CD4-positive, alpha-beta T cell treated with Interleukin-15 for 1 hour (primary cell): ENCODE measurements around the gene ADGRL1.
A peak's percentile ranks its signal among the peaks of the same experiment; 100 is the strongest.

ENCODE experiments used
- DNase-seq: peaks from one replicate; pipeline ENCODE4 v3.0.0-alpha.2; 2020

ADGRL1 gene

DNA sequence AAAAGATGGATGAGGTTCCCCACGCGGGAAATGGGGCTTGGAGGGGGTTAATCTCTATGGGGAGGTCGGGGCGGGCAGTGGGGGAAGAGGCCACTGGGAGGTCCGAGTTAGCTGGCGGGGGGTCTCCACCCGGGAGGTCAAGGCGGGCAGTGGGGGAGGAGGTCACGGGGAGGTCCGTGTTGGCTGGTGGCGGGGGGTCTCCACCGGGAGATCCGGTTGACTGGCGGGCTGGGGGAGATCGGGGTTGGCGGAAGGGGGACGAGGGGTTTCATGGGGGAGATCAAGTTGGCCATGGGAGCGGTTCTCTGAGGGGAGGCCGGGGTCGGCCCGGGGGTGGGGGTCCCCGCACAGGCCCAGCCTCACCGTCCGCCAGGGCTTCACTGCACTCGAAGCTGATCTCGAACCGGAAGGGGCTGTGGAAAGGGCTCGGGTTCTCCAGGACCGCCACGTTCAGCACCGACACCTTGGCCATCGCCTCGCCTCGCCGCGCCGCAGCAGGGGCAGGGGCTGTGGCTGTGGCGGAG is 69.9 kb downstream of the ADGRL1 start:
- no peak for DNase-seq

DNA sequence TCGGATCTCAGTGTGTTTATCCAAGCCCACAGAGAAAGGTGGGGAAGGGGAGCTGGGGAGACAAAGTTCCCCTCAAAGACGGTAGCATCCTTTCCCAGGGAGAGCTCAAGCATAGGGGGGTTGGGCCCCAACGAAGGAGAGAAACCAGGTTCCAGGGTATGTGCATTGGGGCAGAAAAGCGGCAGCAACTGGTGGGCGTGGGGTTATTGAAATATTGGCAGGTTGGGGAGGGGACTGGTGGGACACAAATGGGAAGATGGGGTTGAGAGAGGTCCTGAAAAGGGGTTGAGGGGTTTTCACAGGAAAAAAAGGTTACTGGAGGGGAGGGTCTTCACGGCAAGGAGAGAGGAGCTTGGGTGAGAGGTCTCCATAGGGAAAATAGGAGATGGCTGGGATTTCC is 70.6 kb downstream of the ADGRL1 start:
- no peak for DNase-seq

DNA sequence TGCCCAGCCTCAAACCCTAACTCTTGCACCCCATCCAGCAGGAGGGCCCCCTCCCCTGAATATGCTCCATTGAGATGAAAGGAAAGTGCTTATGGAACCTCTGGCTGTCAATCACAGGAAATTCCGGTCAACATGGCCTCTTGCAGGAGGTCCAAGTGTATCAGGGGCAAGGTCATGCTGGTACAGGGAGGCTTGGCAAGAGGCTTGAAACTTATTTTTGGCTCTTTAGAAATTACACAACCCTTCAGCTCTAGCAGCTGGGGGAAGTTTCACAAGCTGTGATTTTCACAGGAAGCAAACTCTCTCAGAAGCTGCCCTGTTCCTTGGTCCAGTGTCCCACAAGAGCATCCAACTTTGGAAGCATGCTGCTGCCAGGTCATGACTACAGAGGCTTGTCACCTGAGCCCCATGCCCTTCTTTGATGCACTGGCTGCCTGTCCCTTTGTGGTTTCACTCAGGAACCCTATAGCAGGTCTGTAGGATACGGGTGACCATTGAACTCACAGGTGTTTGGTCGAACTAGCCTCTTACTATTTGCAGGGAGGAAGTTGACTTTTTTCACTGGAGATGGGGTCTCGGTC is 78.0 kb downstream of the ADGRL1 start:
- peak; percentile 44 for DNase-seq

DNA sequence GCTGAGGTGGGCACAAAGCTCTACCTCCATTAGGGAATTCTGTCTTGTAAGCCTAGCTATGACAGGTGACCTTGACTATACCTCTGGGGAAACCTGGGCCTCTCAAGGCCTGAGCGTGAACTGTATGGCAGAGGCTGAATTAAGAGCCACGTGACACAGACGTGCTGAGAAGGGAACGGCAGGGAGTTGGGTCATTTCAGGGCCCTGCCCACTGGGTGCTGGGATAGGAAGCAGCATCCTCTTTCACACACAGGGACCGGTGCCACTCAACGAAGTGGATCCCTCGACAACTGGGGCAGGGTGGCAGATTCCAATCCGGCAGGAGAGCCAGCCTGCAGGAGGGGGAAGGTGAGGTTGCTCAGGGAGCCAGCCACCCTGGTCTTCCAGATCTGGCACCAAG is 78.8 kb downstream of the ADGRL1 start:
- DNase-seq = peak; percentile 64

DNA sequence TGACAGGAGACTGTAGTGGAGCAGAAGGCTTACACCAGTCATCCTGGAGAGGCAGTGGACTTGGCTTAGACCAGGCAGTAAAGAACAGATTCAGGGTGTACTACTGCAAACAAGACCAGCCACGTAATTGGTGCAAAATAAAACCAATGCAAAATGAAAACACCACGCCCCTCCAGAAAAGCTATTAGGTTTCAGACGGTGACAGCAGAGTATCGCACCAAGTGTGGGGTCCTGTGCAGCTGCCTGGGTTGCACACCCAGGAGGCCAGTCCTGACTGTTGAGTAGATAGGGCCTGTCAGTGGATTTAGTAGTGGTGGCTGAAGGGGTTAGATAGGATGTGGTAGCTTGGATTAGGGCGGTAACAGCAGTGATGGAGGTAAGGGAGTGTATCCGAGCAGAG is 83.0 kb downstream of the ADGRL1 start:
- no peak for DNase-seq

- no peak for DNase-seq
Observed at GRCh38 chr19:14120497-14120780, 85.5 kb downstream of the ADGRL1 start.

DNA sequence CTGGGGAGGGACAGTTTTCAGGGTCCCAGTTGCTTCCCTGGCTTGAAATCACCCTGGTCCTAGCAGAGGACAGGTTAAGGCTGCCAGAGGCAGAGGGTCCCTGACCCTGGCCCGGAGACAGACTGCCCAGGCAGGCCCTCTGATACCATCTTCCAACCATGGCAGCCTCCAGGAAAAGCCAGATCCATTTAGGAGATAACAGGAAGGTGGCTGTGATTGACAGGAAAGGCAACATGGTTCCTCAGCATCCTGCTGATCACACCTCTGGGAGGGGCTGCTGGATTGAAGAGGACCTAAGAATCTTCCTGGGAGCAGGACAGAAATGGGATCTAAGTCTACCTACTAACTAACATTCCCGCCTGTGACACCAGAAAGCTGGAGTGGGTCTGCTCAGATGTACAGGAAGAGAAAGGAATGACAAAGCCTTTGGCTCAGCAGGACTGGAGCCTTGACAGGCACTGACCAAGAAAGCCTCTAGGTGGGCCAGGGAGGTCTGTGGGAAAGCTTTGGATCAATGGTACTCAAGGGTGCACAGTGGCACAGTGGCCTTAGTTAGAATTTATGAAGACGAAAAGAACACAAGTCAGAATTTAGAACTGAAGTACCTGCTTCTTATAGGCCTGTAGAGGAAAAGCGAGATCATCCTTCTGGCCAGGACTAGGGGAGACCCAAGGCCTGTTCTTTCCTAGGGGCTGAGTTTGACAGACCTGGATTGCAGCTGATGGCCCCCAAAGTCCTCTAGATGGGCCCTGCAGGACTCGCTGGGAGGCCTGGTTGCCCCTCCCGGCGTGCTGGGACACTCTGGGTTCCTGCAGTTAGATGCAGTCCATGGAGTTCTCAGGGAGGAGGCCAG is 86.1 kb downstream of the ADGRL1 start:
- DNase-seq = no peak

GRCh38 chr19:14119146-14119545 is 86.8 kb downstream of the ADGRL1 start:
- DNase-seq = no peak

- DNase-seq = peak; percentile 87
Observed at GRCh38 chr19:14118165-14119051, 87.6 kb downstream of the ADGRL1 start.

GRCh38 chr19:14117668-14118164 is 88.3 kb downstream of the ADGRL1 start, which contains the start of gene PRKACA:
PRKACA (minus strand) TSS chr19:14117762; CDS start chr19:14117547, 215 bp downstream.
- DNase-seq = peak; percentile 99

DNA sequence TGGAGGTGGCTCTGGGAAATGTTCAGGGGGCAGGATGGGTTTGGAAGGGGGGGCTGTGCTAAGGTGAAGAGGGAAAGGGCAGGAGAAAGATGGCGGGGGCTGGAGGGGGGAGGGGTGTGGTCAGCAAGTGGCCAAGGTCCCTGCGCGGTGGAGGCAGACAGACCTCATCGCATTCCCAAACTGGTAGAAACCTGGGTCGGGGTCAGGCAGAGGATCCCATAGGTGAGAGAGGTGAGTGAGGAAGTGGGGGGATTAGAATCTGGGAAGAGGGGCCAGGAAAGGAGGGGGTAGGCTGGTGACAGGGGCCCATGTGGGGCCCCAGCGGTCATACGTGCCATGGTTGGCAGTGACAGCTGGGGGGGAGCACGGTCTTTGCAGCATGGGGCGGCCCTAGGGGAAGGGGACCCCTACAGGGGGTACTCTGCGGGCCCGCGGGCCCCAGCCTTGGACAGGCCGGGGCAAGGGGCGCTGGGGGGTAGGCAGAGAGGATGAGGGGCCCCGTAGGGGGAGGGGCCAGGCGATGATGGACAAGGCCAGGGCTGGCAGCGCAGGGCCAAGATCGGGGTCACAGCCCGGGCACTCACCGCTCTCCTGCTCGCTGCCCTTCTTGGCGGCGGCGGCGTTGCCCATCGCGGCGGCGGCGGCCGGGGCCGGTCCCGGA is 88.9 kb downstream of the ADGRL1 start:
- no peak for DNase-seq

DNA sequence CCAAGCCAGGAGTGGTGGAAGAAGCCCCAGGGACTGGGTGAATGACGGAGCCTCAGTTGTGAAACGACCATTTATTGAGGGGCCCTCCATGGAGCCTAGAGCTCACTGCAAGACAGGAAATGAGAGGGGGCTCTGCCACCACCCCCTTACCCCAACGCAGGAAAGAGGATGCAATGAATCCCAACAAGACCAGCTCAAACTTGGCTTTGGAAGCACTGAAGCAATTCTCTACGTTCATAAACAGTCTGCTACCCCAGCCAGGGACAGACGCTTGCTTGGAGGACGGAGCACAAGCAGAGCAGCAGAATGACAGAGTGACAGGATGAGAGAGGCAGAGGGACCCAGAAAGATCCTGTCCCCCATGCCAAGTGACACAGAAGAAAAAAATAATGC is 89.4 kb downstream of the ADGRL1 start:
- DNase-seq = no peak

DNA sequence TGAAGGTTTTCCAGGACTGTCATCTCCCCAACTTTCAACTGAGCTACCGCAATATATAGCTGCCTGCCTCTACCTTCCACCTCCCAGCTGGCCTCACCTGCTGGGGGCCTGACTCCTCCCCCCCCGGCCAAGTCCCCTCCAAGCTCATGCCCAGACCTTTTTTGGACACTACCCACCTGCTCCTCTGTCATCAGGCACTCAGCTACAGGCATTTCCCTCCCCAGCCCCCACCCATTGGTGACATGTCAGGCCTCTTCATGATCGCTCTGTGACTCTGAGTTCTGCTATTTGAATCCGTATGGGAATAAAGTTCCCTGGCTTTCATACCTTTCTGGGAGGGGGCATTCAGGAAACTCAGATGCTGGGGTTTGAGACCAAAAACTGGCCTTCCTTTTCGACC is 90.2 kb downstream of the ADGRL1 start:
- DNase-seq = no peak

GRCh38 chr19:14114854-14115253 is 91.1 kb downstream of the ADGRL1 start:
- peak; percentile 71 for DNase-seq

DNA sequence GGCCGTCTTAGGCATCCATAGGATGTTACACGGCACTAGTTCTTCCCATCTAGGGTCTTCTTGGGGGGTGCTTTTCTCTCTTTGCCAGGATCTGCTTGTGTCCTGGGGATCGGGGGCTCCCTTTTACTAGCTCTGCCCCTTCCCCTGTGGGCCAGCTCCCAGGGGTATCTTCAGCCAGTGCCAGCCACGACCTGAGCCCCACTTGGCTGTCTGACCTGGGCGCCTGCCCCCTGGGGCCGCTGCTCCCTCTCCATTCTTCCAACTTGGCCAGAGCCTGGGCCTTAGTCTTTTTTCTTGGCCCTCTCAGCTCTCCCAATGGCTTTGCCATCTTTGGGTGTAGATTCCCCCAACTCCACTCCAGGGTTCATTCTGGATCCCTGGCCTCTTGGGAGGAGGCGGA is 91.5 kb downstream of the ADGRL1 start:
- no peak for DNase-seq

- peak; percentile 55 for DNase-seq
Observed at GRCh38 chr19:14113762-14114414, 92.1 kb downstream of the ADGRL1 start.

GRCh38 chr19:14112809-14113385 is 93.1 kb downstream of the ADGRL1 start:
- no peak for DNase-seq

- no peak for DNase-seq
Observed at GRCh38 chr19:14112051-14112808, 93.7 kb downstream of the ADGRL1 start.

GRCh38 chr19:14111486-14111885 is 94.5 kb downstream of the ADGRL1 start:
- DNase-seq = no peak

DNA sequence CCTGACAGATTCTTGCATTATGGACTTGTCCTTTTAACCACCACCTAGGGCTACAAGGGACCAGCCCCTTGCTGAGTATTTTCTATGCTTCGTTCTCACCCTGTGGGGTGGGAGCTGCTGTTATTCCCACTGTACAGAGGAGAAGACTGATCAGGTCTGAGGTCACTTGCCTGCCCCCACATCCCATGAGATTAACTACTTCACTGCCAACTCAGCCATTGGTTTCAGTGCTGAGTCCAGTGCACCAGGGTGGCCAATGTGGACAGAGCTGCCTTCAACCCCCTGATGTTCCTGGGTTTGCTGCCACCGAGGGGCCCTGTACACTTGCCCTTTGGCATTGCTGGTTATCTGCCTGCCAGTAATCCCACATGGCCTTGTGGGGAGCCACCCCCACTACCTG is 95.3 kb downstream of the ADGRL1 start:
- no peak for DNase-seq
